ENCODE measurements around the gene SORD.

The SORD gene

GRCh38 chr15:45091576-45091975 is 68.6 kb downstream of the SORD start:
- no peak overlapping the region for H3K4me2 ChIP-seq (ENCODE audit: low read depth, low read length, poor library complexity, severe bottlenecking)
- H3K9ac ChIP-seq (ENCODE audit: low read length) = no peak overlapping the region
- H3K27me3 ChIP-seq (ENCODE audit: low read length) = no peaks in the 10 kb centered on the region
- no peaks in the 10 kb centered on the region for H4K20me1 ChIP-seq (ENCODE audit: low read depth, low read length)
- H3K9me2 ChIP-seq (replicated peaks; ENCODE audit: insufficient read depth, low read length) = no peaks in the 10 kb centered on the region
- no peaks in the 10 kb centered on the region for H3K9me3 ChIP-seq (ENCODE audit: insufficient read depth, low read length)
- TF ChIP-seq CTCF (IDR thresholded peaks at IDR 0.05; ENCODE audit: insufficient read depth, low read length, poor library complexity, severe bottlenecking) (no peak), EZH2phosphoT487 (conservative IDR thresholded peaks at IDR 0.05; ENCODE audit: low read length) (no peak)
- no peaks in the 10 kb centered on the region for H3K79me2 ChIP-seq (ENCODE audit: insufficient read depth, low read length)
- no peaks in the 10 kb centered on the region for H3F3A ChIP-seq (ENCODE audit: insufficient read depth)
- no peak overlapping the region for H3K27ac ChIP-seq (ENCODE audit: low read depth, low read length)
- H2AFZ ChIP-seq (ENCODE audit: low read depth, low read length, severe bottlenecking) = no peak overlapping the region
- no peaks in the 10 kb centered on the region for H3K36me3 ChIP-seq (ENCODE audit: low read length)
- H3K4me3 ChIP-seq (ENCODE audit: insufficient read depth, low read length, poor library complexity, severe bottlenecking) = no peak overlapping the region

GRCh38 chr15:45093013-45093412 is 70.0 kb downstream of the SORD start:
- no peaks in the 10 kb centered on the region for H3K9me2 ChIP-seq (replicated peaks; ENCODE audit: insufficient read depth, low read length)
- H3K27me3 ChIP-seq (ENCODE audit: low read length) = no peaks in the 10 kb centered on the region
- no peaks in the 10 kb centered on the region for H3K9me3 ChIP-seq (ENCODE audit: insufficient read depth, low read length)
- H3K36me3 ChIP-seq (ENCODE audit: low read length) = no peaks in the 10 kb centered on the region
- H3F3A ChIP-seq (ENCODE audit: insufficient read depth) = no peaks in the 10 kb centered on the region
- H3K27ac ChIP-seq (ENCODE audit: low read depth, low read length) = no peak overlapping the region
- H4K20me1 ChIP-seq (ENCODE audit: low read depth, low read length) = no peaks in the 10 kb centered on the region
- no peaks in the 10 kb centered on the region for H3K79me2 ChIP-seq (ENCODE audit: insufficient read depth, low read length)
- TF ChIP-seq CTCF (IDR thresholded peaks at IDR 0.05; ENCODE audit: insufficient read depth, low read length, poor library complexity, severe bottlenecking) = no peak
- TF ChIP-seq EZH2phosphoT487 (conservative IDR thresholded peaks at IDR 0.05; ENCODE audit: low read length) = no peak
- no peak overlapping the region for H3K4me2 ChIP-seq (ENCODE audit: low read depth, low read length, poor library complexity, severe bottlenecking)
- no peak overlapping the region for H3K9ac ChIP-seq (ENCODE audit: low read length)
- H3K4me3 ChIP-seq (ENCODE audit: insufficient read depth, low read length, poor library complexity, severe bottlenecking) = no peak overlapping the region
- H2AFZ ChIP-seq (ENCODE audit: low read depth, low read length, severe bottlenecking) = no peak overlapping the region

GRCh38 chr15:45093622-45094357 is 70.8 kb downstream of the SORD start:
- Histone ChIP-seq H3K36me3 (ENCODE audit: low read length) (no peaks in the 10 kb centered on the region), H3K79me2 (ENCODE audit: insufficient read depth, low read length) (no peaks in the 10 kb centered on the region), H3K27me3 (ENCODE audit: low read length) (no peaks in the 10 kb centered on the region), H2AFZ (ENCODE audit: low read depth, low read length, severe bottlenecking) (no peak overlapping the region), H3K4me3 (ENCODE audit: insufficient read depth, low read length, poor library complexity, severe bottlenecking) (no peak overlapping the region), H3K4me2 (ENCODE audit: low read depth, low read length, poor library complexity, severe bottlenecking) (no peak overlapping the region), H3F3A (ENCODE audit: insufficient read depth) (no peaks in the 10 kb centered on the region), H4K20me1 (ENCODE audit: low read depth, low read length) (no peaks in the 10 kb centered on the region), H3K27ac (ENCODE audit: low read depth, low read length) (no peak overlapping the region), H3K9me3 (ENCODE audit: insufficient read depth, low read length) (no peaks in the 10 kb centered on the region), H3K9ac (ENCODE audit: low read length) (no peak overlapping the region), H3K9me2 (replicated peaks; ENCODE audit: insufficient read depth, low read length) (no peaks in the 10 kb centered on the region)
- no peak for TF ChIP-seq CTCF (IDR thresholded peaks at IDR 0.05; ENCODE audit: insufficient read depth, low read length, poor library complexity, severe bottlenecking)
- no peak for TF ChIP-seq EZH2phosphoT487 (conservative IDR thresholded peaks at IDR 0.05; ENCODE audit: low read length)
